Epidermal melanocyte (primary cell): ENCODE measurements around the gene HIBCH.
"Not testable (repeated sequence)": the region's sequence is repeated elsewhere in the genome, so short reads cannot be mapped to it uniquely, and the experiment has no call there.

Experiments used
- DNase-seq: peaks from one replicate; pipeline ENCODE4 v3.0.0; 2011; ENCODE audit warnings: low spot score; ENCODE audit not compliant: insufficient read length

The HIBCH gene

DNA sequence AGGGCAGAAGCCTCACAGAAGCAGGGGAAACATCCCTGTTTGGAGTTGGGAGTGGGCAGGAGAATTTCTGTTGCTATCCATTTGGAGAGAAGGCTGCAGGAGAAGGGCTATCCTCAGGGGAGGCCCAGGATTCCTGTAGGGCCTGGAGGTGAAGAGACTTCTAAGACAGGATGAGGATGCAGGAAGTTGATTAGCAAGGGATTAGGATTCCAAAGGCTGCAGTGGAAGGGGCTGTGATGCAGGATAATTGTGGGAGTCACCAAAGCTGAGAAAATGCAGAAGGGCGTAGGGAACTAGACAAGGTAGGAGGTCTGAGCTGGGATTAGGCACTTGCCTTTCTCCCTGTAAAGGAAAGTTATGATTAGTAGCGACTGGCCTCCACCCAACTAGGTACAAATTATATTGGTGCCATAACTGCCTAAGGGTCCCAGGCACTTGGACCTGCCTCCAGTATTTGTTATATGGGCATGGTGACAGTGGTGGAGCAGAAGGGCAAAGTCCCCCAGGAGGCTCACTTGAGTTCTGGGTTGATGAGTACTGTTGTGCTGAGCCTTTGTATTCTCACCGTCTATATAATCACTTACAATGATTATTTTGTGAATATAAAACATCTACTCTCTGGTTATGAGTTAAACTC lies 160.7 kb downstream of the HIBCH start:
- DNase-seq = no peak

DNA sequence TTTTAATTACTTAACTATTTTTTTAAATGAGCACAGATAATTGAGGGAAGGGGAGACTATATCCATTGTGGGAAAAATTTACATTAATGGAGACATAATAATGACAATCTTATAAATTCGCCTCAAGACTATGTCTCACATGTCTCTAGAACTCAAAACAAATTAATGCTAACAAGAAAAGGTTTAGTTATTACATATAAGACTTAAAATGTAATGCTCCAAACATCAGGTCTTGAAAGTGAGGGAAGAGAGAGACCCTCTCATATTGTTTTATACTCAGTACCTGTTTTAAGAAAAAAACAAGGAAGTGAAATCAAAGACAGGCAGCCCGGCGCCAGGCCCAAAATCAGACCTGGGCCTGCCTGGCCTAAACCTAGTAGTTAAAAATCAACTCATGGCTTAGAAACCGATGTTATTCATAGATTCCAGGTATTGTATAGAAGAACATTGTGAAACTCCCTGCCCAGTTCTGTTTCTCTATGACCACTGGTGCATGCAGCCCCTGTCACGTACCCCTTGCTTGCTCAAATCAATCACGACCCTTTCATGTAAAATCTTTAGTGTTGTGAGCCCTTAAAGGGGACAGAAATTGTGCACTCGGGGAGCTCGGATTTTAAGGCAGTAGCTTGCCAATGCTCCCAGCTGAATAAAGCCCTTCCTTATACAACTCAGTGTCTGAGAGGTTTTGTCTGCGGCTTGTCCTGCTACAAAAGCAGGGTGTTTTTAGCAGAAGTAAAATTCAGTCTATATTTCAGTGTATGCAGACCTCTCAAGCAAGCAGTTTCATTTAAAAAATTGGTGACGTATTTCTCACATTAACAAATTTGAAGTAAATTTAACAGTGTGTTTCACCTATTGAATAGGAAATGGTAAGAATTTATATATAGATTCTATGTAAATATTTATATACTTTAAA lies 161.8 kb downstream of the HIBCH start:
- DNase-seq = not testable (repeated sequence)

DNA sequence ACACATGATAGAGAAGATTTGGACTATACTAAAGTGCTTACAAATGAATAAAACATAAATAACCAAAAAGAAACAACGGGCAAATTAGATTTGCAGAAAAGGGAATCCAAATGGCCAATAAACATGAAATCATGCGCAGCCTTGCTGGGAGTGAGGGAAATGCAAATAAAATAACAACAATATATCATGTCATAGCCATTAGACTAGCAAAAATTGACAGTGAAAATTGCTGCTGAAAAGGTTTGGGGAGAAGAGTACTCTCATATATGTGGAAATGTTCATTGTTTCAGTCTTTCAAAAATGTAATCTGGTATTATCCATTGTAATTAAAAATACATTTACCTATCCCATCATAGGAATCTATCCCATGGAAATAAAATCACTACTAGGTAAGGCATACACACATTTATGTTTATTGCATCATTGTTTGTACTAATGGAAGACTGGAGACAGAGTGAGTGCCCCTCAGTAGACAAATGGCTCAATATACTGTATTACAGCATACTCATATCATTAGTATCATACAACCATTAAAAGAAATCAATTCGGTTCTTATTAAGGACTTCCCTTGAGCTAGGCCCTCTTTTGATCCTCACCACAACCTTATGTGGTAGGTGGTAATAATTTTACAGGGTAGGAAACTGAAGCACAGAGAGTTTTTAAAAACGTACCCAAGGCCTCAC lies 163.0 kb downstream of the HIBCH start:
- no peak for DNase-seq
